Mucosa of descending colon (tissue), 3 donors: Measurements from ENCODE around the gene OST4. TPM values are rescaled to one million over a fixed set of nuclear protein-coding genes. Genes with fewer than 3 reads are reported as not detected.
A peak's percentile ranks its signal among the peaks of the same experiment; 100 is the strongest.

Experiments used
- ATAC-seq: fragments of 200-7000 bp; cut with Tn5 transposase; one replicate; pipeline ENCODE4 v1.9.1; 2020; ENCODE audit warnings: mild to moderate bottlenecking, moderate library complexity
- DNase-seq, 3 donors: peaks; one replicate each; pipeline ENCODE4 v3.0.0-alpha.2; 2020
- H3K36me3 ChIP-seq: fragments of 200-600 bp; one replicate; pipeline ENCODE4 v1.8.0; 2021; ENCODE audit warnings: low read depth, mild to moderate bottlenecking
- H3K4me1 ChIP-seq: fragments of 200-600 bp; one replicate; pipeline ENCODE4 v1.8.0; 2021; ENCODE audit warnings: low read depth, mild to moderate bottlenecking
- H3K4me3 ChIP-seq: fragments of 200-600 bp; one replicate; pipeline ENCODE4 v1.8.0; 2021; ENCODE audit warnings: mild to moderate bottlenecking
- H3K9me3 ChIP-seq: fragments of 200-600 bp; one replicate; pipeline ENCODE4 v1.8.0; 2021; ENCODE audit warnings: mild to moderate bottlenecking
- CTCF ChIP-seq: fragments of 200-600 bp; IDR thresholded peaks from one replicate; pipeline ENCODE4 v1.8.0; 2022; ENCODE audit warnings: antibody characterized with exemption, mild to moderate bottlenecking
- intact Hi-C, 2 donors: fragments of 100-400 bp; cut with DNase I in 1 of 2; cut with micrococcal nuclease in 1 of 2; formaldehyde crosslinking; loops; one replicate each; pipeline versions ENCODE4 v1.11.0 to v1.11.1; 2022; cut with DNase I, micrococcal nuclease
- total RNA-seq, 3 donors: library from RNA; stranded (reverse); fragmentation: NEBNext Ultra II Directional in 2 of 3; extraction: Animal tissue kit (Norgen Biotek cat#: 25700) in 2 of 3; gene quantifications; one replicate each; pipeline versions ENCODE4 v1.2.1 to v1.2.4, GENCODE V29; 2021 to 2023
- donor health status: DM: no; HTN: no; CAD: no; lungs with moderate emphysema.
- donor health status: DM: no; HTN: no; CAD: no.
- donor health status: DM: no; HTN: yes; CAD: no.

OST4 gene
- total RNA-seq, 3 donors from 2014 or later = 245 to 280 (median 254) TPM

- Histone ChIP-seq H3K4me3 (no peak overlapping the region), H3K9me3 (no peaks in the 10 kb centered on the region), H3K4me1 (peaks cover 19% of the 10 kb centered on the region), H3K36me3 (peaks cover 20% of the 10 kb centered on the region)
- ATAC-seq (no peak), DNase-seq (no peak)
- TF ChIP-seq CTCF = no peak
- intact Hi-C loops = loop anchor here in 1 of 2 donors (10.0 kb wide), 1 partner anchor 45 kb away; the partner anchor contains the start of gene KHK
Observed at GRCh38 chr2:27039871-27040270, 31.6 kb downstream of the OST4 start.

DNA sequence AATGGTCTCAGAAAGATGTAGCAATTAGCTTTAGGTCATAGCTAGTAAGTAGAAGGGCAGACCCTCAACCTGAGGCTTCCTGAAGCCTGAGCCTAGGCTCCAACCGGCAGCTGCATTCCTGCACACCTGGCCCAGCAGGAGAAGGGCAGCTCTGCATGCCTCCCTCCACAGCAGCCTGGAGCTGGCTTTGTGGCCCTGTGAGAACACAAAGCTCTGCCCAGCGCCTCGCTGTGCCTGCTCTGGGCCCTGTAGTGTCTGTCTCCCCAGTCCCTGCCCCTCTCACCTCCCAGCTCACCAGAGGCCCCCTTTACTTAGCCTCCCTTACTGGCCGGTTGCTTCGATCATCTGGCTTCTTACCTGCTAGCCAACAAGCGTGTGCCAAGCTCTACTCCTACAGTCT is 32.0 kb downstream of the OST4 start:
- intact Hi-C loops = loop anchor here in 1 of 2 donors (10.0 kb wide), 1 partner anchor 45 kb away; the partner anchor contains the start of gene KHK
- TF ChIP-seq CTCF = no peak
- no peak for DNase-seq
- ATAC-seq = no peak
- H3K36me3 ChIP-seq = peaks cover 20% of the 10 kb centered on the region
- H3K4me3 ChIP-seq = no peak overlapping the region
- H3K4me1 ChIP-seq = peaks cover 24% of the 10 kb centered on the region
- no peaks in the 10 kb centered on the region for H3K9me3 ChIP-seq

- no peaks in the 10 kb centered on the region for H3K9me3 ChIP-seq
- H3K36me3 ChIP-seq = peaks cover 20% of the 10 kb centered on the region
- H3K4me3 ChIP-seq = no peak overlapping the region
- TF ChIP-seq CTCF = no peak
- DNase-seq = no peak
- H3K4me1 ChIP-seq = peaks cover 30% of the 10 kb centered on the region
- no peak for ATAC-seq
- intact Hi-C loops = loop anchor here in 1 of 2 donors (10.0 kb wide), 1 partner anchor 46 kb away; the partner anchor contains the start of gene KHK
Observed at GRCh38 chr2:27038631-27039339, 32.7 kb downstream of the OST4 start.

GRCh38 chr2:27038012-27038411 is 33.4 kb downstream of the OST4 start:
- peaks cover 20% of the 10 kb centered on the region for H3K36me3 ChIP-seq
- intact Hi-C loops = loop anchor here in 1 of 2 donors (10.0 kb wide), 1 partner anchor 47 kb away; the partner anchor contains the start of gene KHK
- DNase-seq (no peak), ATAC-seq (no peak)
- no peak overlapping the region for H3K4me3 ChIP-seq
- no peak for TF ChIP-seq CTCF
- H3K4me1 ChIP-seq = peaks cover 26% of the 10 kb centered on the region
- H3K9me3 ChIP-seq = no peaks in the 10 kb centered on the region

GRCh38 chr2:27033253-27033852 is 38.1 kb downstream of the OST4 start:
- no peak for TF ChIP-seq CTCF
- H3K9me3 ChIP-seq = no peaks in the 10 kb centered on the region
- H3K4me3 ChIP-seq = peak overlapping the region; percentile 93
- H3K36me3 ChIP-seq = peaks cover 6% of the 10 kb centered on the region
- peaks cover 14% of the 10 kb centered on the region for H3K4me1 ChIP-seq
- peak; percentile 11 for ATAC-seq
- no peak for DNase-seq
- intact Hi-C loops = loop anchor here in 1 of 2 donors (10.0 kb wide), 1 partner anchor 51 kb away; the partner anchor contains the start of gene KHK
